ENCODE data around the gene G2E3.
"Not testable (repeated sequence)": the region's sequence is repeated elsewhere in the genome, so short reads cannot be mapped to it uniquely, and the experiment has no call there.

G2E3 gene

DNA sequence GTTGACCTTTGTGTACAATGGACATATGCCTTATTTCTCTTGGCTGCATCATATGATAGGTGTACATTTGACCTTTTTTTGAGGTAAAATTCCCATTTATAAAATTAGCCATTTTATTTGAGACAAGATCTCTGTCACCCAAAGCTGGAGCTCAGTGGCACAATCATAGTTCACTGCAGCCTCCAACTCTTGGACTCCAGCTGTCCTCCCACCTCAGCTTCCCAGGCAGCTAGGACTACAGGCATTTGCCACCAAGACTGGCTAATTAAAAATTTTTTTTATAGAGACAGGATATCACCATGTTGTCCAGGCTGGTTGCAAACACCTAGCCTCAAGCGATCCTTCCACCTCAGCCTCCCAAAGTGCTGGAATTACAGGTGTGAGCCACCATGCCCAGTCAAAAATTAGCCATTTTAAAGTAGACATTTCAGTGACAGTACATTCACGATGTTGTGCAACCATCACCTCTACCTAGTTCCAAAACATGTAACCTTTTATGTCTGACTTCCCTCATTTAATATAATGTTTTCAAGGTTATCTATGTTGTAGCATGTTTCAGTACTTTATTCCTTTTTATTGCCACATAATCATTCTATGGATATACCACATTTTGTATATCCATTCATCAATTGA is 5.4 kb downstream of the G2E3 start:
- DNase-seq, result no peak

DNA sequence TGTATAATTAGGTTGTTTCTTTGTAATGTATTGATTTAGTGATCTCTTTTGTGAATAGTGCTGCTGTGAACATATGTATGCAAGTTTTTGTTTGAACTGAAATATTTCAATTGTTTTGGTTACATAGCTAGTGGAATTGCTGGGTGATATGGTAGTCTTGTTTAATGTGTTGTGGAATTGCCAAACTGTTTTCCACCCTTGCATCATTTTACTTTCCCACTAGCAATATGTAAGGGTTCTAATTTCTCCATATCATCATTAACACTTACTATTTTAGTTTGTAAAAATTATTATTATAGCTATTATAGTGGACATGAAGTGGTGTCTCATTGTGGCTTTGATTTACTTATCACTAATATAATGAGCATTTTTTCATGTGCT is 5.9 kb downstream of the G2E3 start:
- no peak for DNase-seq

DNA sequence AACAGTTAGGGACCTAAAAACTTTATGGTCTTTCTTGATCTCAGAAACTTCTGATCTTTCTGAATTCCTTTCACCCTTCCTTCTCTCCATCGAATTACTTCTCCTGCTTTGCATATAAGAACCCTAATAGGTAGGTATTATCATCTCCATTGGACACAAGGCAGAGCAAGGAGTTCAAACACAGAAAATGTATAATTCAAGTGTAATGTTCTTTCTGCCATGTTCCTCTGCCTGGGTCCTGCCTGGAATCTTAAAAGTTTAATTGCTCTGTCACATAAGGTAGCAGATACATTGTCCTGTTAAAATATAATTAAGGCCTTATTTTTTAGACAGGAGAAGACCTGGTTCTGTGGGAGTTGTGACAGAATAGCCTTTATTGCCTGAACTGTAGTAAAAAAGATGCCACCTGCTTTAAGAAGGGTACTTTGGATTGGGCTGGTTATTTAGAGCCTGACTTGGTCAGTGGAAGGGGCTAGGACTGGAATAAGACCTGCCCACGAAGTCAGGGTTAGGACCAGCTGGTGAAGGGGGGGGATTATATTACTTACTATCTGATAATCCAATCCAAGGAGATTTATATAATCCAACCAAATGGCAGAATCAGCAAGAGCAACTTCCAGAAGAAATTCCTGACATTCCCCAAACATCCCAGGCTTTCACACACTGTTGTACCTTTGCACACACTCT is 10.4 kb downstream of the G2E3 start:
- DNase-seq, result no peak

DNA sequence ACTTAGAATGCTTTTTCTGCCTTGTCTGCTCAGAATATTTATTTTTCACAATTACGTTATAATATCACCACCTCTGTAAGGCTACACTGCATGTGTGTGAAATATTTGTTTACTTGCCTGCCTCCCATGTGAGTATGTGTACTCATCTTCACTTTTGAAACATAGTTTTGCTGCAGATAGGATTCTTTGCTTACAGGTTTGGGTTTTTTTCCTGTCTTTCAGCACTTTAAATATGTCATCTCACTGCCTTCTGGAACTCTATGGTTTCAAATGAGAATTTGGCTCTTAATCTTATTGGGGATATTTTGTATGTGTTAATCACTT is 10.9 kb downstream of the G2E3 start:
- no peak for DNase-seq

DNA sequence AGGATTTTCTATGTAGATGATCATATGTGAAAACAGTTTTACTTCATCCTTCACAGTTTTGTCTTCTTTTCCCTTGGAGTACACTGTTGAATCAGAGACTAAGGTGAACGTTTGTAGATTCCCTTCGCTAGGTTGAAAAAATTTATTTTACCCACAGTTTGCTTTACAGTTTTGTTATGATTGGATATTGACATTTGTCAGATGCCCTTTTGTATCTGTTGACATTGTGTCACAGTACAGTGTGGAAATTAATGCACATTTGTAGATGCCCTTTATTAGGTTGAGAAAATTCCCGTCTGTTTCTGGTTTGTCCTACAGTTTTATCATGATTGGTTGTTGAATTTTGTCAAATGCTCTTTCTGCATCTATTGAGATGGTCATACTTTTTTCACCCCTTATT is 13.3 kb downstream of the G2E3 start:
- no peak for DNase-seq

- no peak for DNase-seq
These were observed 13.8 kb downstream of the G2E3 start for GRCh38 chr14:30572771-30573170.

DNA sequence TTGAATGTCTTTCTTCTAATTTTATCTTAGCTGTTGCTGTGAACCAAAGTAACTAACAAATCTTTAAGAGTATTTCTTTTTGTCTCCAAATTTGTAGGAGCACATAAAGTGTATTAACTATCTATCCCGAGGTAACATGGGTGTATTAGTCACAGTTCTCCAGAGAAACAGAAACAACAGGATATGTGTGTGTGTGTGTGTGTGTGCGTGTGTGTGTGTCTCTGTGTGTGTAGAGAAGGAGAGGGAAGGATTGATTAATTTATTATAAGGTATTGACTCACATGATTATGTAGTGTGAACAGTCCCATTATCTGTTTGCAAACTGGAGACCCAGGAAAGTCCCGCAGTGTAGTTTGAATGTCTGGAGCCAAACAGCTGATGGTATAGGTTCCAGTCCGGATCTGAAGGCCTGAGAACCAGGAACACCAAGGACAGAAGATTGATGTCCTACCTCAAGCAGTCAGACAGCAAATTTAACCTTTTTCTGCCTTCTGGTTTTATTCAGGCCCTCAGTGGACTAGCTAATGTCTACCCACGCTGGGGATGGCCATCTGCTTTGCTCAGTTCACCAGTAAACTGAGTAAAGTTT is 14.4 kb downstream of the G2E3 start:
- DNase-seq, result no peak

- DNase-seq, result no peak
These were observed 15.0 kb downstream of the G2E3 start for GRCh38 chr14:30573966-30574365.

GRCh38 chr14:30574777-30575176 is 15.8 kb downstream of the G2E3 start:
- DNase-seq, result not testable (repeated sequence)

GRCh38 chr14:30576333-30576732 is 17.4 kb downstream of the G2E3 start:
- DNase-seq, result not testable (repeated sequence)

GRCh38 chr14:30580616-30581282 is 21.8 kb downstream of the G2E3 start:
- no peak for DNase-seq

- no peak for DNase-seq
These were observed 22.3 kb downstream of the G2E3 start for GRCh38 chr14:30581283-30581625.

DNA sequence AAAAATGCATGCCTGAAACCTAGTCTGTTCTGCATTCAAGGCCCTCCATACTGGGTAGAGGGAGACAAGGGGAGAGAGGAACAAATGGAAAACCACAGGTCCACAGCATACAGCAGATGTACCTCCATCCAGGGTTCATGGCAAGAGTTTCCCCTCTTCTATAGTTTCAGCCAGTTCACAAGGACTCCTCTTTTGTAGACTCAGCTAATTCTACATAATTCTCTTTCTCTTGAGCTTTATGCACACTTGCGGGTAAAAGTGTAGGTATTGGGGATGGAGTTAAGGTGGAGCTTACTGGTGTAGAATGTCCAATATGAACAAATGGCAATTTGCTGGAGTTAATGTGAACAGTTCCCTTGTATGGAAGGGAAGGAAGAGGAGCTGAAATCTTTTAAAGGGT is 23.4 kb downstream of the G2E3 start:
- DNase-seq, result no peak

GRCh38 chr14:30584058-30584630 is 25.2 kb downstream of the G2E3 start:
- no peak for DNase-seq

DNA sequence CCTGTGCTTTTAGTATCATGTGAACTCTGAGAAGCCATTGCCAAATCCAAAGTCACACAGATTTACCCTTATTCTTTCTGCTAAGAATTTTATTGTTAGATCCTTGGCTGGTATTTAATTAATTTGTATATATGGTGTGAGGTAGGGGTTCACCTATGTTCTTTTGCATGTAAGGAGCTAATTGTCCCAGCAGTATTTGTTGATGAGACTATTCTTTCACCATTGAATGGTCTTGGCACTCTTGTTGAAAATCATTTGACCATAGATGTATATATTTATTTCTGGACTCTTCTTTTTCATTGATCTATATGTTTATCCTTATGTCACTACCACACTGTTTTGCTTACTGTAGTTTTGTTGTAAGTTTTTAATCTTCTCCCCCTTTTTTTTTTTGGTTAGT is 26.2 kb downstream of the G2E3 start:
- DNase-seq, result no peak

- DNase-seq, result no peak
These were observed 28.2 kb downstream of the G2E3 start for GRCh38 chr14:30587141-30587540.

GRCh38 chr14:30588873-30589272 is 29.9 kb downstream of the G2E3 start:
- DNase-seq, result no peak

DNA sequence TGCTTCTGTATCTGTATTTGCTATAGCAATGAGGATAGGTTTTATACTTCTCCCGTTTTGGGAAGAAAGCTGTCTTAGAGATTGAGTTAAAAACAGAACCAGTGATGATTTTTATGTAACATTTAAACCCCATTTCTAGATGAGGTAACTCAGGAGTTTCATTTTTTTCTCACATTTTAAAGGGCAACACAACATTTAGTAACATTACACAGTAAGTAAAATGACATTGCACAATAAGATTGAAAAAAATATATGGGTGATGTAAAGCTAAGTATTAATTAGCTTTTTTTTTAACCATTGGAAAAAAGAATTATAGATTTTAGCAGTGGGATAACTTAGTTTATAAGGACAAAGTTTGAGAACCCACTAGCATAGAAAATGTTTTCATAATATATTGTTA is 38.0 kb downstream of the G2E3 start:
- no peak for DNase-seq

DNA sequence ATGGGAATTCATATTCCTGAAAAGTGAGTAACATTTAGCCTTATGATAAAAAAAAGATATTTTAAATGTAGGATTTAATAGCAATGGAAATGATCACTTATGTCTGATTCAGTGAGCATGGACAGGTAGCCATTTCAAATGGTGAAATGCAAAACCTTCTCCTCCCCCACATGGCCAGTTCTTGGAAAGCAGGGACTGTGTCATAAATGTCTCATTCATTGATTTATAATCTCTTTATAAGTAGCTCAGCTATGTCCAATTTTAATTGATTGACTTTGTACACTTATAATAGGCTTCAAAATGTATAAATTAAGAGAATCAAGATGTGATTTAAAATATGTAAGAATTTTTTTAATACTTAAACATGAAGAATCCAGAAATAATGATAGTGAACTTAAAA is 38.5 kb downstream of the G2E3 start:
- DNase-seq, result no peak

DNA sequence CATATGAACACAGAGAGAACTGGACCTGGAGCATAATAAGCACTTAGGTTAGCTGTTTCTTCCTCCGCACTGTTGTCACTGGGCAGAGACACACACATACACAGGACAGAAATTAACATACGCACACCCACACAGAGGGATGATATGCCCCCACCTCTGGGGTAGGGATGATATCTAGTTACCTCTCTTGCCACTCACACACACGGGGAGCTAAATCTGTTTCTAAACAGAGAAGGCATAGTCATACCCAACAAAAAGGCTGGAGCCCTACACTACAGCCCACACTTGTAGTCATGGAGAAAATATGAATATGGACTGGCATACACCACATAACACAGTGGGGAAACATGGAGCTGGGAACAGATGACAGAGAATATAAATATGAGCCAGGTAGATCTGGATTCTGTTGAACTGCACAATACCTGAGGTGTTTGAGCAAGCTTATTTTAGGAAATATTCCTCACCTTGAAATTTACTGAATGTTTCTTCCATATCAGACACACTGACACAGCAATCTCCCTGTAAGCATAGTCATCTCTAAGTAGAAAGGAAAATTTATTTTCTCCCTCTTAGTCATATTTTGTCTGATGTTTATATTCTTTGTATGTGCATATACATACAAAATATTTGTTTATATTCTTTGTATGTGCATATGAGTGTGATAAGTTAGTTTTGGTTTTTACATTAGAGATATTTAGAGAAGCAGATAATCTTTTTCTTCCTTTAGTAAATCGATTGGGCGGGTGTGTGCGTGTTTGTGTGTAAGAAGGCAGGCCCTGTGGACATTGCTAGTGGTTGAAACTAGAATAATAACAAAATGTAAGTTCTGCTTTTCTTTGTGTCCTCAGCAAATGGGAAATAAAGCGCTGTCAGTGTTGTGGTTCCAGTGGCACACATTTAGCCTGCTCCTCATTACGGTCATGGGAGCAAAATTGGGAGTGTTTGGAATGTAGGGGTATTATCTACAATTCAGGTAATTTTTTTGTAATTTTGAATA is 42.3 kb downstream of the G2E3 start:
- no peak for DNase-seq

GRCh38 chr14:30603402-30603801 is 44.4 kb downstream of the G2E3 start:
- DNase-seq, result no peak

GRCh38 chr14:30604696-30605095 is 45.7 kb downstream of the G2E3 start:
- DNase-seq, result not testable (repeated sequence)

Data from stimulated activated CD4-positive, alpha-beta T cell treated with anti-CD3 and anti-CD28 coated beads, Interleukin-2, amount 100 ng/mL, for 24 hours (primary cell).